GM21737 (cell line): Measurements from ENCODE around the gene RAX2.

Experiments
- ATAC-seq: cut with Tn5 transposase; IDR thresholded peaks from one replicate; pipeline ENCODE4 v1.9.1; 2021; ENCODE audit warnings: mild to moderate bottlenecking, moderate library complexity; ENCODE audit not compliant: unreplicated experiment

The RAX2 gene

GRCh38 chr19:3803114-3803888 is 31.3 kb upstream of the RAX2 start:
- ATAC-seq = no peak

GRCh38 chr19:3801412-3802096 is 29.5 kb upstream of the RAX2 start:
- ATAC-seq = no peak

GRCh38 chr19:3800996-3801395 is 29.0 kb upstream of the RAX2 start:
- ATAC-seq = no peak

- no peak for ATAC-seq
Observed at GRCh38 chr19:3798137-3798536, 26.1 kb upstream of the RAX2 start.

GRCh38 chr19:3796358-3796757 is 24.3 kb upstream of the RAX2 start:
- no peak for ATAC-seq

- ATAC-seq = no peak
Observed at GRCh38 chr19:3793799-3794198, 21.8 kb upstream of the RAX2 start.

- no peak for ATAC-seq
Observed at GRCh38 chr19:3792114-3792513, 20.1 kb upstream of the RAX2 start.

GRCh38 chr19:3790941-3791340 is 18.9 kb upstream of the RAX2 start:
- ATAC-seq = no peak

GRCh38 chr19:3790209-3790734 is 18.2 kb upstream of the RAX2 start:
- ATAC-seq = no peak

GRCh38 chr19:3788996-3789778 is 17.2 kb upstream of the RAX2 start:
- no peak for ATAC-seq

- ATAC-seq = no peak
Observed at GRCh38 chr19:3785938-3786824, 14.2 kb upstream of the RAX2 start, which contains the start of gene MATK. MATK (minus strand) TSS chr19:3786381; CDS start chr19:3785135, 1,246 bp downstream.

GRCh38 chr19:3785451-3785937 is 13.5 kb upstream of the RAX2 start:
- no peak for ATAC-seq

- ATAC-seq = no peak
Observed at GRCh38 chr19:3784607-3785450, 12.8 kb upstream of the RAX2 start.

GRCh38 chr19:3783660-3784584 is 11.9 kb upstream of the RAX2 start:
- ATAC-seq = no peak

GRCh38 chr19:3782903-3783302 is 10.9 kb upstream of the RAX2 start:
- ATAC-seq = no peak

- ATAC-seq = no peak
Observed at GRCh38 chr19:3782330-3782729, 10.3 kb upstream of the RAX2 start.

GRCh38 chr19:3781603-3782002 is 9.6 kb upstream of the RAX2 start:
- ATAC-seq = no peak

GRCh38 chr19:3780786-3781304 is 8.8 kb upstream of the RAX2 start:
- ATAC-seq = no peak
